AG10803 (cell line): ENCODE measurements around the gene CT45A7.
"Not testable (repeated sequence)": the region's sequence is repeated elsewhere in the genome, so short reads cannot be mapped to it uniquely, and the experiment has no call there.

Source experiments
- DNase-seq: peaks from one replicate; pipeline ENCODE4 v3.0.0; 2010; ENCODE audit warnings: low read depth
- H3K4me3 ChIP-seq: 2 replicates; pipeline ENCODE4 v1.5.1; 2011; ENCODE audit warnings: mild to moderate bottlenecking, low read length, control low read depth

Gene CT45A7, protein sequence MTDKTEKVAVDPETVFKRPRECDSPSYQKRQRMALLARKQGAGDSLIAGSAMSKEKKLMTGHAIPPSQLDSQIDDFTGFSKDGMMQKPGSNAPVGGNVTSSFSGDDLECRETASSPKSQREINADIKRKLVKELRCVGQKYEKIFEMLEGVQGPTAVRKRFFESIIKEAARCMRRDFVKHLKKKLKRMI

DNA sequence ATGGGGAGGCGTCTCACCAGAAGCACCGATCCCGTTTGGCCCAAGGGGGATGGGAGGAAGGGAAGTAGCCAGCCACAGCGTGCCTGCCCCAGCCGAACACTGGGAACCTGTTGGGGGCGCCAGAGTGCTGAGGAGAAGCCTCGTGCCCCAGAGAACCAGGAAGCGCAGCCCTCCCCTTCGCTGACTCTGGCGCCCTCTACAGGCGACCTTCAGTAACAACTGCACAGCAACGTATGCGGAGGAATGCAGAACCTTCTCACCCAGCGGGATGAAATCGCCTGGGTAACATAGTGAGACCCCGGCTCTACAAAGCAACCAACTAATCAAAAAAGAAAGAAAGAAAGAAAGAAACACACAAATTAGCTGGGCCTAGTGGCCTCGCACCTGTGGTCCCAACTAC, at the start of gene CT45A7:
TSS of gene CT45A7 (minus strand) at position 101 of the 400 bp plus-strand sequence. CDS start 3,747 bp downstream, outside the sequence.
- H3K4me3 ChIP-seq, DNase-seq: not testable (repeated sequence)

DNA sequence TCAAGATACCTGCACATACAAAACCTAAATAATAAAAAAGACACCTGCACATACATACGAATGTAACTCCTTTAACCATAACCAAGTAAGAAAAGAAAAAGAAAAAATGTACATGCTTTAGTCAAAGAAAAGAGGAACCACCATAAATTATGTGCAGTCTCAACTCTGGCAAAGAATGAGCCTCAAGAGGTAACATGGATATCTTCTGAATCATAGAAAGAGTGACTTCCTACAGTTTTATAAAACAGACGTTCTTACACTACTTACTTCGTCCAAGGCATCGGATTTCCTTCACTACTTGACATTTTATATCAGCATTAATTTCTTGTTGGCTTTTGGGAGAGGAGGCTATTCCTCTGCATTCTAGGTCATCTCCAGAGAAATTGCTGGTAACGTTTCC, 45.7 kb upstream of the CT45A7 start:
- DNase-seq, H3K4me3 ChIP-seq: not testable (repeated sequence)

DNA sequence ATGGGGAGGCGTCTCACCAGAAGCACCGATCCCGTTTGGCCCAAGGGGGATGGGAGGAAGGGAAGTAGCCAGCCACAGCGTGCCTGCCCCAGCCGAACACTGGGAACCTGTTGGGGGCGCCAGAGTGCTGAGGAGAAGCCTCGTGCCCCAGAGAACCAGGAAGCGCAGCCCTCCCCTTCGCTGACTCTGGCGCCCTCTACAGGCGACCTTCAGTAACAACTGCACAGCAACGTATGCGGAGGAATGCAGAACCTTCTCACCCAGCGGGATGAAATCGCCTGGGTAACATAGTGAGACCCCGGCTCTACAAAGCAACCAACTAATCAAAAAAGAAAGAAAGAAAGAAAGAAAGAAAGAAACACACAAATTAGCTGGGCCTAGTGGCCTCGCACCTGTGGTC, 34.6 kb upstream of the CT45A7 start, which contains the start of gene CT45A9:
TSS of gene CT45A9 (minus strand) at position 101 of the 400 bp plus-strand sequence. CDS start 3,751 bp downstream, outside the sequence.
- DNase-seq, H3K4me3 ChIP-seq: not testable (repeated sequence)

DNA sequence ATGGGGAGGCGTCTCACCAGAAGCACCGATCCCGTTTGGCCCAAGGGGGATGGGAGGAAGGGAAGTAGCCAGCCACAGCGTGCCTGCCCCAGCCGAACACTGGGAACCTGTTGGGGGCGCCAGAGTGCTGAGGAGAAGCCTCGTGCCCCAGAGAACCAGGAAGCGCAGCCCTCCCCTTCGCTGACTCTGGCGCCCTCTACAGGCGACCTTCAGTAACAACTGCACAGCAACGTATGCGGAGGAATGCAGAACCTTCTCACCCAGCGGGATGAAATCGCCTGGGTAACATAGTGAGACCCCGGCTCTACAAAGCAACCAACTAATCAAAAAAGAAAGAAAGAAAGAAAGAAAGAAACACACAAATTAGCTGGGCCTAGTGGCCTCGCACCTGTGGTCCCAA, 17.4 kb upstream of the CT45A7 start, which contains the start of gene CT45A8:
TSS of gene CT45A8 (minus strand) at position 101 of the 400 bp plus-strand sequence. CDS start 3,755 bp downstream, outside the sequence.
- not testable (repeated sequence) for DNase-seq, H3K4me3 ChIP-seq

DNA sequence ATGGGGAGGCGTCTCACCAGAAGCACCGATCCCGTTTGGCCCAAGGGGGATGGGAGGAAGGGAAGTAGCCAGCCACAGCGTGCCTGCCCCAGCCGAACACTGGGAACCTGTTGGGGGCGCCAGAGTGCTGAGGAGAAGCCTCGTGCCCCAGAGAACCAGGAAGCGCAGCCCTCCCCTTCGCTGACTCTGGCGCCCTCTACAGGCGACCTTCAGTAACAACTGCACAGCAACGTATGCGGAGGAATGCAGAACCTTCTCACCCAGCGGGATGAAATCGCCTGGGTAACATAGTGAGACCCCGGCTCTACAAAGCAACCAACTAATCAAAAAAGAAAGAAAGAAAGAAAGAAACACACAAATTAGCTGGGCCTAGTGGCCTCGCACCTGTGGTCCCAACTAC, 17.2 kb downstream of the CT45A7 start, which contains the start of gene CT45A2:
TSS of gene CT45A2 (minus strand) at position 101 of the 400 bp plus-strand sequence. CDS start 3,747 bp downstream, outside the sequence.
- H3K4me3 ChIP-seq, DNase-seq: not testable (repeated sequence)

DNA sequence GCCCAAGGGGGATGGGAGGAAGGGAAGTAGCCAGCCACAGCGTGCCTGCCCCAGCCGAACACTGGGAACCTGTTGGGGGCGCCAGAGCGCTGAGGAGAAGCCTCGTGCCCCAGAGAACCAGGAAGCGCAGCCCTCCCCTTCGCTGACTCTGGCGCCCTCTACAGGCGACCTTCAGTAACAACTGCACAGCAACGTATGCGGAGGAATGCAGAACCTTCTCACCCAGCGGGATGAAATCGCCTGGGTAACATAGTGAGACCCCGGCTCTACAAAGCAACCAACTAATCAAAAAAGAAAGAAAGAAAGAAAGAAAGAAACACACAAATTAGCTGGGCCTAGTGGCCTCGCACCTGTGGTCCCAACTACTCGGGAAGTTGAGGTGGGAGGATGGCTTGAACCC, 34.4 kb downstream of the CT45A7 start, which contains the start of gene CT45A6:
TSS of gene CT45A6 (minus strand) at position 101 of the 400 bp plus-strand sequence. CDS start 3,794 bp downstream, outside the sequence.
- not testable (repeated sequence) for H3K4me3 ChIP-seq, DNase-seq

DNA sequence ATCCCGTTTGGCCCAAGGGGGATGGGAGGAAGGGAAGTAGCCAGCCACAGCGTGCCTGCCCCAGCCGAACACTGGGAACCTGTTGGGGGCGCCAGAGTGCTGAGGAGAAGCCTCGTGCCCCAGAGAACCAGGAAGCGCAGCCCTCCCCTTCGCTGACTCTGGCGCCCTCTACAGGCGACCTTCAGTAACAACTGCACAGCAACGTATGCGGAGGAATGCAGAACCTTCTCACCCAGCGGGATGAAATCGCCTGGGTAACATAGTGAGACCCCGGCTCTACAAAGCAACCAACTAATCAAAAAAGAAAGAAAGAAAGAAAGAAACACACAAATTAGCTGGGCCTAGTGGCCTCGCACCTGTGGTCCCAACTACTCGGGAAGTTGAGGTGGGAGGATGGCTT, 51.7 kb downstream of the CT45A7 start, which contains the start of gene CT45A5:
TSS of gene CT45A5 (minus strand) at position 101 of the 400 bp plus-strand sequence. CDS start 3,774 bp downstream, outside the sequence.
- DNase-seq, H3K4me3 ChIP-seq: not testable (repeated sequence)
